HG03457 (cell line): ENCODE data around the gene MTNR1A.

Experiments used
- ATAC-seq: cut with Tn5 transposase; IDR thresholded peaks from one replicate; pipeline ENCODE4 v1.9.1; 2021; ENCODE audit warnings: moderate number of reproducible peaks; ENCODE audit not compliant: unreplicated experiment

MTNR1A gene

GRCh38 chr4:186554914-186555827 is at the start of gene MTNR1A:
Gene MTNR1A, minus strand, starts transcription at chr4:186555567. Its CDS starts 202 bp downstream, at chr4:186555365.
- no peak for ATAC-seq

- ATAC-seq, result no peak
Observed at GRCh38 chr4:186604124-186604807, 48.9 kb upstream of the MTNR1A start.

- ATAC-seq, result no peak
Observed at GRCh38 chr4:186602978-186603377, 47.6 kb upstream of the MTNR1A start.

GRCh38 chr4:186599483-186599882 is 44.1 kb upstream of the MTNR1A start:
- ATAC-seq, result no peak

GRCh38 chr4:186598686-186599085 is 43.3 kb upstream of the MTNR1A start:
- ATAC-seq, result no peak

- ATAC-seq, result no peak
Observed at GRCh38 chr4:186596850-186597390, 41.6 kb upstream of the MTNR1A start.

GRCh38 chr4:186596346-186596745 is 41.0 kb upstream of the MTNR1A start:
- ATAC-seq, result no peak

- ATAC-seq, result no peak
Observed at GRCh38 chr4:186593587-186593973, 38.2 kb upstream of the MTNR1A start.

- ATAC-seq, result no peak
Observed at GRCh38 chr4:186592966-186593586, 37.7 kb upstream of the MTNR1A start.

GRCh38 chr4:186592445-186592844 is 37.1 kb upstream of the MTNR1A start:
- ATAC-seq, result no peak

GRCh38 chr4:186591651-186592050 is 36.3 kb upstream of the MTNR1A start:
- no peak for ATAC-seq

- no peak for ATAC-seq
Observed at GRCh38 chr4:186588503-186588902, 33.1 kb upstream of the MTNR1A start.

GRCh38 chr4:186587416-186588018 is 32.1 kb upstream of the MTNR1A start:
- ATAC-seq, result no peak

GRCh38 chr4:186586205-186586604 is 30.8 kb upstream of the MTNR1A start:
- no peak for ATAC-seq

GRCh38 chr4:186584912-186585311 is 29.5 kb upstream of the MTNR1A start:
- ATAC-seq, result no peak

GRCh38 chr4:186581421-186581820 is 26.1 kb upstream of the MTNR1A start:
- ATAC-seq, result no peak

GRCh38 chr4:186580669-186581068 is 25.3 kb upstream of the MTNR1A start:
- ATAC-seq, result no peak

GRCh38 chr4:186570193-186570996 is 15.0 kb upstream of the MTNR1A start:
- no peak for ATAC-seq

GRCh38 chr4:186569533-186570192 is 14.3 kb upstream of the MTNR1A start:
- no peak for ATAC-seq

- no peak for ATAC-seq
Observed at GRCh38 chr4:186566068-186566467, 10.7 kb upstream of the MTNR1A start.
